Esophagus muscularis mucosa (tissue), 4 donors: Measurements from ENCODE around the gene PPP4R4. TPM values are rescaled to one million over a fixed set of nuclear protein-coding genes. Genes with fewer than 3 reads are reported as not detected.

ENCODE experiments used
- DNase-seq: peaks from one replicate; pipeline ENCODE4 v3.0.0-alpha.2; 2017; ENCODE audit errors: extremely low spot score
- H3K27ac ChIP-seq, 4 donors: fragments of 200-600 bp; sonication (generic); replicated peaks in 1 of 4; 1 replicate in 3 of 4; 2 replicates in 1 of 4; pipeline ENCODE4 v1.5.1; 2016 to 2019; ENCODE audit warnings: mild to moderate bottlenecking in 1 of 4
- H3K27me3 ChIP-seq, 4 donors: fragments of 200-600 bp; sonication (generic); one replicate each; pipeline versions ENCODE4 v1.5.1 to v1.6.0; 2016 to 2019
- H3K36me3 ChIP-seq, 4 donors: fragments of 200-600 bp; sonication (generic); one replicate each; pipeline ENCODE4 v1.5.1; 2016 to 2019
- H3K4me1 ChIP-seq, 4 donors: fragments of 200-600 bp; sonication (generic); one replicate each; pipeline ENCODE4 v1.5.1; 2016 to 2019
- H3K4me3 ChIP-seq, 4 donors: fragments of 200-600 bp; sonication (generic); 1 replicate in 2 of 4; 2 replicates in 2 of 4; pipeline ENCODE4 v1.5.1; 2016 to 2019; ENCODE audit warnings: mild to moderate bottlenecking in 4 of 4, moderate library complexity in 1 of 4
- H3K9me3 ChIP-seq, 4 donors: fragments of 200-600 bp; sonication (generic); 1 replicate in 3 of 4; 2 replicates in 1 of 4; pipeline ENCODE4 v1.5.1; 2016 to 2019
- EP300 ChIP-seq: sonication (generic); formaldehyde crosslinking; IDR thresholded peaks from one replicate; pipeline ENCODE4 v1.6.1; 2017; ENCODE audit warnings: antibody characterized with exemption
- POLR2A ChIP-seq: fragments of 450-650 bp; IDR thresholded peaks from one replicate; pipeline ENCODE4 v1.6.1; 2017; ENCODE audit warnings: antibody characterized with exemption, moderate library complexity, mild to moderate bottlenecking, low read depth
- POLR2AphosphoS5 ChIP-seq, 2 donors: sonication (generic); formaldehyde crosslinking; IDR thresholded peaks; one replicate each; pipeline ENCODE4 v1.6.1; 2017; ENCODE audit warnings: antibody characterized with exemption in 2 of 2
- WGBS: methylation state at CpG from one replicate; pipeline ENCODE4 v1.1.5; 2018; 5-methylcytosine and 5-hydroxymethylcytosine counted together
- intact Hi-C: fragments of 100-400 bp; cut with DNase I; formaldehyde crosslinking; loops from one replicate; pipeline ENCODE4 v1.15.1; 2023
- total RNA-seq, 4 donors: library from RNA; depleted of rRNA; stranded (reverse); fragments of >200 nt; gene quantifications; one replicate each; pipeline versions ENCODE4 v1.1.0 to v1.2.1, GENCODE V29; 2016
- TF ChIP-seq, protein P1 (sequence below), 3 experiments: fragments of 200-600 bp in 2 of 3; fragments of 450-650 bp in 1 of 3; sonication (generic) in 2 of 3; IDR thresholded peaks; one replicate each; pipeline ENCODE4 v1.5.1; 2017 to 2019; ENCODE audit warnings: antibody characterized with exemption in 3 of 3, mild to moderate bottlenecking in 2 of 3, moderate library complexity in 1 of 3

The PPP4R4 gene
- total RNA-seq, 4 donors from 2014 or later = 0.19 to 0.83 (median 0.34) TPM; not detected in 1

DNA sequence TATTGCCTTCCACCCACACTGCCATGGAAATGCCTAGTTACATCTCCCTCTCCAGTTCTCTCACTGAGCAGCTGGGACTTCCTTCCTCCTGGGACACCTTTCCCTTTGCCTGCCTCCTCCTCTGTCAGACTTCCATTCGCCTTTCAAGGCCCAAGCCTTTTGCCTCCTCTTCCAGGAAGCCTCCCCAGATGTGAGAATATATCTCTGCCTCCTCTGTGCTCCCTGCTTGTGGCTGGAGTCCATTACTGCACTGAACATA lies 47.8 kb upstream of the PPP4R4 start:
- Histone ChIP-seq H3K27me3 (no peaks in the 10 kb centered on the region), H3K4me3 (no peak overlapping the region), H3K36me3 (peaks cover 0 to 10% (median 7%) of the 10 kb centered on the region in 4 donors), H3K27ac (no peak overlapping the region), H3K4me1 (peaks cover 5 to 22% (median 21%) of the 10 kb centered on the region in 4 donors), H3K9me3 (peaks cover 0 to under 1% (median 0%) of the 10 kb centered on the region in 4 donors)
- peak; percentile 68 for DNase-seq
- TF ChIP-seq, protein P1, sequence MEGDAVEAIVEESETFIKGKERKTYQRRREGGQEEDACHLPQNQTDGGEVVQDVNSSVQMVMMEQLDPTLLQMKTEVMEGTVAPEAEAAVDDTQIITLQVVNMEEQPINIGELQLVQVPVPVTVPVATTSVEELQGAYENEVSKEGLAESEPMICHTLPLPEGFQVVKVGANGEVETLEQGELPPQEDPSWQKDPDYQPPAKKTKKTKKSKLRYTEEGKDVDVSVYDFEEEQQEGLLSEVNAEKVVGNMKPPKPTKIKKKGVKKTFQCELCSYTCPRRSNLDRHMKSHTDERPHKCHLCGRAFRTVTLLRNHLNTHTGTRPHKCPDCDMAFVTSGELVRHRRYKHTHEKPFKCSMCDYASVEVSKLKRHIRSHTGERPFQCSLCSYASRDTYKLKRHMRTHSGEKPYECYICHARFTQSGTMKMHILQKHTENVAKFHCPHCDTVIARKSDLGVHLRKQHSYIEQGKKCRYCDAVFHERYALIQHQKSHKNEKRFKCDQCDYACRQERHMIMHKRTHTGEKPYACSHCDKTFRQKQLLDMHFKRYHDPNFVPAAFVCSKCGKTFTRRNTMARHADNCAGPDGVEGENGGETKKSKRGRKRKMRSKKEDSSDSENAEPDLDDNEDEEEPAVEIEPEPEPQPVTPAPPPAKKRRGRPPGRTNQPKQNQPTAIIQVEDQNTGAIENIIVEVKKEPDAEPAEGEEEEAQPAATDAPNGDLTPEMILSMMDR (IDR thresholded peaks at IDR 0.05) = no peak
- TF ChIP-seq EP300 (no peak), POLR2A (no peak), POLR2AphosphoS5 (IDR thresholded peaks at IDR 0.05) (no peak)
- intact Hi-C loops = loop anchor here (5.0 kb wide), 1 partner anchor 44 kb away; the partner anchor contains the start of genes DDX24 and IFI27L1
- WGBS = 89% methylated on average over 1 of the region's 1 CpG

- TF ChIP-seq POLR2AphosphoS5 (IDR thresholded peaks at IDR 0.05) (no peak), EP300 (no peak), POLR2A (no peak)
- intact Hi-C loops = loop anchor here (5.0 kb wide), 1 partner anchor 44 kb away; the partner anchor contains the start of genes DDX24 and IFI27L1
Observed at GRCh38 chr14:94126800-94127199, 47.3 kb upstream of the PPP4R4 start.

GRCh38 chr14:94127330-94127729 lies 46.8 kb upstream of the PPP4R4 start:
- DNase-seq = no peak
- 97% methylated on average over 3 of the region's 6 CpGs for WGBS
- Histone ChIP-seq H3K4me3 (no peak overlapping the region), H3K4me1 (peaks cover 5 to 22% (median 21%) of the 10 kb centered on the region in 4 donors), H3K9me3 (no peaks in the 10 kb centered on the region), H3K27ac (no peak overlapping the region), H3K36me3 (peaks cover 0 to 10% (median 7%) of the 10 kb centered on the region in 4 donors), H3K27me3 (no peaks in the 10 kb centered on the region)
- TF ChIP-seq, protein P1 (IDR thresholded peaks at IDR 0.05) = no peak
- TF ChIP-seq EP300 = no peak
- TF ChIP-seq POLR2AphosphoS5 (IDR thresholded peaks at IDR 0.05) = no peak
- no peak for TF ChIP-seq POLR2A
- intact Hi-C loops = loop anchor here (5.0 kb wide), 1 partner anchor 45 kb away; the partner anchor contains the start of genes DDX24 and IFI27L1

More at GRCh38 chr14:94126800-94127199, 47.3 kb upstream of the PPP4R4 start:
- H3K4me3 ChIP-seq = no peak overlapping the region
- H3K27me3 ChIP-seq = no peaks in the 10 kb centered on the region
- no peaks in the 10 kb centered on the region for H3K9me3 ChIP-seq
- whole genome bisulfite sequencing = 95% methylated on average over 5 of the region's 5 CpGs
- peaks cover 5 to 22% (median 21%) of the 10 kb centered on the region in 4 donors for H3K4me1 ChIP-seq
- H3K36me3 ChIP-seq = peaks cover 0 to 10% (median 7%) of the 10 kb centered on the region in 4 donors
- H3K27ac ChIP-seq = no peak overlapping the region
- DNase-seq = peak; percentile 68

- peak overlapping the region in 2 of 4 donors; percentile 51 to 56 for H3K4me3 ChIP-seq
- peaks cover 5 to 22% (median 21%) of the 10 kb centered on the region in 4 donors for H3K4me1 ChIP-seq
- peak overlapping the region; percentile 77 to 87 (median 84) for H3K27ac ChIP-seq
- 96% methylated on average over 5 of the region's 14 CpGs for WGBS
- TF ChIP-seq POLR2AphosphoS5 (IDR thresholded peaks at IDR 0.05) (no peak), POLR2A (no peak), EP300 (no peak)
- TF ChIP-seq, protein P1 (IDR thresholded peaks at IDR 0.05) = no peak
- H3K36me3 ChIP-seq = peaks cover 0 to 10% (median 7%) of the 10 kb centered on the region in 4 donors
- DNase-seq = peak; percentile 74
- H3K27me3 ChIP-seq = no peaks in the 10 kb centered on the region
- intact Hi-C loops = loop anchor here (5.0 kb wide), 1 partner anchor 46 kb away; the partner anchor contains the start of genes DDX24 and IFI27L1
- no peaks in the 10 kb centered on the region for H3K9me3 ChIP-seq
Observed at GRCh38 chr14:94128216-94128839, 45.8 kb upstream of the PPP4R4 start.

- H3K4me3 ChIP-seq = peak within 1 kb of the TSS; percentile 51 to 74 (median 57)
- H3K36me3 ChIP-seq = peaks cover 0 to 10% (median 7%) of the 10 kb centered on the region in 4 donors
- H3K4me1 ChIP-seq = peaks cover 5 to 22% (median 21%) of the 10 kb centered on the region in 4 donors
- no peaks in the 10 kb centered on the region for H3K27me3 ChIP-seq
- intact Hi-C loops = loop anchor here (5.0 kb wide), 1 partner anchor 47 kb away; the partner anchor contains the start of genes DDX24 and IFI27L1
- H3K9me3 ChIP-seq = no peaks in the 10 kb centered on the region
- DNase-seq = peak; percentile 93
- 0% methylated on average over 21 of the region's 27 CpGs for WGBS
- TF ChIP-seq, protein P1 (IDR thresholded peaks at IDR 0.05) = peak; percentile 17 to 58 (median 28)
- TF ChIP-seq POLR2AphosphoS5 (IDR thresholded peaks at IDR 0.05) (peak; percentile 54 to 62), POLR2A (no peak)
- peak within 1 kb of the TSS; percentile 77 to 87 (median 84) for H3K27ac ChIP-seq
Observed at GRCh38 chr14:94129111-94129757, 44.9 kb upstream of the PPP4R4 start, which contains the start of gene IFI27L2. Gene IFI27L2 (minus strand): TSS chr14:94129604. CDS start chr14:94129564, 40 bp downstream.
